Left lobe of liver (tissue), 2 donors: ENCODE measurements around the gene ARL2. TPM values are rescaled to one million over a fixed set of nuclear protein-coding genes. Genes with fewer than 3 reads are reported as not detected.
"Not testable (repeated sequence)": the region's sequence is repeated elsewhere in the genome, so short reads cannot be mapped to it uniquely, and the experiment has no call there.

Experiments used
- ATAC-seq: fragments of 200-7000 bp; cut with Tn5 transposase; one replicate; pipeline ENCODE4 v1.9.1; 2020; ENCODE audit warnings: mild to moderate bottlenecking, moderate library complexity
- DNase-seq: peaks from one replicate; pipeline ENCODE4 v3.0.0-alpha.2; 2020; ENCODE audit warnings: low spot score
- total RNA-seq: library from RNA; stranded (reverse); gene quantifications from one replicate; pipeline ENCODE4 v1.2.1, GENCODE V29; 2021
- donor health status: DM: no; HTN: no; CAD: no; lungs with moderate emphysema.
- donor health status: DM: no; HTN: yes; CAD: no.

ARL2 gene
- total RNA-seq, 1 donor from 2014 or later: 8.9 TPM

DNA sequence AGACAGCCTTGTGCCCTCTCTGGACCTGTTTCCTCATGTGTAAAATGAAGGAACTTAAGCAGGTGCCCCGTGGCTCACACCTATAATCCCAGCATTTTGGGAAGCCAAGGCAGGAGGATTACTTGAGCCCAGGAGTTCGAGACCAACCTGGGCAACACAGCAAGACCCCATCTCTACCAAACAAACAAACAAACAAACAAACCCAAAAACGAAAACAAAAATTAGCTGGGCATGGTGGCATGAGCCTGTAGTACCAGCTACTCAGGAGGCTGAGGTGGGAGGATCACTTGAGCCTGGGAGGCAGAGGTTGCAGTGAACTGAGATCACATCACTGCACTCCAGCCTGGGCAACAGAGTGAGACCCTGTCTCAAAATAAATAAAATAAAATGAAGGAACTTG lies 10.0 kb upstream of the ARL2 start:
- ATAC-seq, DNase-seq: not testable (repeated sequence)

DNA sequence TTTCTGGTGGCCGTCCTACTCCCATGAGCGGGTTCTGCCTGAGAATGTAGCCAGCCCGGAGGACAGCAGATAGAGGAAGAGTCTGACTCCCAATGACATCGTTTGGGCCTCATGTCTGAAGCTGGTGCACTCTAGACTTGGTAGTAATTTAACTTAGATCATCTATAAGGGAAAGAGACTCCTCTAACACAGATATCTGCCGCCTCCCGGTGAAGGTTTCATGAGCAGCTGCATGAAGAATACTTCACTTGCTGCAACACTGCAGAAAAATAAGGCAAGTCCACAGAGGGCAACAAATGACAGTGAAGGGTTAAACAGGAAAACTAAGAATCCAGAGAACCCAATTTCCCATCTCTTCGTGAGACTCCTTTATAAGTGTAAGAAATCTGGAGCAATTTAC lies 5.9 kb upstream of the ARL2 start:
- ATAC-seq (no peak), DNase-seq (no peak)

DNA sequence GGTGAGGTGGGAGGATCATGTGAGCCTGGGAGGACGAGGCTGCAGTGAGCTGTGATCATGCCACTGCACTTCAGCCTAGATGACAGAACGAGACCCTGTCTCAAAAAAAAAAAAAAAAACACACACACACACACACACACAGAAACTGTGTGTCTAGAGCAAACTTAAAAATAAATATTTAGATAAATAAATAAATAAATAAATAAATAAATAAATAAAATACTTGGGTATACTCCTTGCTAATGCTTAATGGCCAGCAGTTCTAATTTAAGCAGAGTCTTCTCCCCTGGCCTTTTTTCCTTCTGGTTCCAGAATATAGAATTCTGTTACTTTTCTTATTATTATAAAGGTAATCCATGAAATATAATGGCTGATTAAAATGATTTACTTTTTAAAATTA lies 5.1 kb upstream of the ARL2 start:
- ATAC-seq (no peak), DNase-seq (no peak)

DNA sequence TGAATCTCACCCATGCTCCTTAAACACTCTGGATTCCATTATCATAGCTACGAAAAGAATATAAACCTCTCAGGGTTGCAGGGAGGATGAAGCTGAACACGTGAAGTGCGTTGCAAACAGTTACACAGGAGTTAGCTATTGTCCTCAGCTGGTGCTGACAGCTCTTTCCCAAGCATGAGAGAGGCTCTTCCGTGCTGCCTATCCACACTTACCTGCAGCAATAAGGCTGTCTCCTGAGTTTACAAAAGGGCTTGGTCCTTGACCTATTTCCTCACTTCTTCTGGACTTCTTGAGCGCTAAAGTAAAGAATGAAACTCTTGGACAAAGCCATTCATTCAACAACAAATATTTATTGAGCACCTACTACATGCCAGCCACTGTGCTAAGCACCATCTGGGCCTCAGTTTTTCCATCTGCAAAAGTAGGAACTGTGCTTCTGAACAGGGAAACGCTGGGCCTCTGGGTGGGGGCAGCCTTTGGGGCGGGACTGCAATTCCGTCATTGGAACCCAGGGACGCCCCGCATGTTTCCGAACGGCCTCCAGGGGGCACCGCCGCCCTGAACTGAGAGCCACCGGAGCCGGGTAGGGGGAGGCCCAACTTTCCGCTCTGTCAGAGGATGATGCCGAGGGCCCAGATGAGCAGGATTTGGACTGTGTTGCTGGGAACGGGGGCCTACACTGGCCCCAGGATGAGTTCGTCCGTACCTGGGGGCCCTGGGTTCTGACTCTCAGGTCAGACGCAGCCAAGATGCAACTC lies 651 bp upstream of the ARL2 start:
- peak; percentile 87 for DNase-seq
- ATAC-seq: peak; percentile 89

DNA sequence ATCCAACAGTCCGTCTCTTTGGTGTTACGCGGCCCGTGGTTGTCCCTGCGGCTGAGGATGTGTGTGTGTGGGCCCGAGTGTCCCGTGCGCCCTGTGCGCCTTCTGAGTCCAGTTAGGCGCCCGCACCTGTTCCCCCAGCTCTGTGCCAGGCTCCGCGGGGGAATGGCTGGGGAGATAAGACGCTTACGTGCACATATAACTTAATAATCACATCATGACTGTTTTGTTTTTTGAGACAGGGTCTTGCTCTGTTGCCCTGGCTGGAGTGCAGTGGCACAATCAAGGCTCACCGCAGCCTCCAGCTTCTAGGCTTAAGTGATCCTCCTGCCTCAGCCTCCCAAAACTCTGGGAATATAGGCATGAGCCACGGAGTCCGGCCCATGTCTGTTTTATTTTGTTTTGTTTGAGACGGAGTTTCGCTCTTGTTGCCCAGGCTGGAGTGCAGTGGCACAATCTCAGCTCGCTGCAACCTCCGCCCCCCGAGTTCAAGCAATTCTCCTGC lies 817 bp downstream of the ARL2 start:
- peak; percentile 22 for ATAC-seq
- no peak for DNase-seq

DNA sequence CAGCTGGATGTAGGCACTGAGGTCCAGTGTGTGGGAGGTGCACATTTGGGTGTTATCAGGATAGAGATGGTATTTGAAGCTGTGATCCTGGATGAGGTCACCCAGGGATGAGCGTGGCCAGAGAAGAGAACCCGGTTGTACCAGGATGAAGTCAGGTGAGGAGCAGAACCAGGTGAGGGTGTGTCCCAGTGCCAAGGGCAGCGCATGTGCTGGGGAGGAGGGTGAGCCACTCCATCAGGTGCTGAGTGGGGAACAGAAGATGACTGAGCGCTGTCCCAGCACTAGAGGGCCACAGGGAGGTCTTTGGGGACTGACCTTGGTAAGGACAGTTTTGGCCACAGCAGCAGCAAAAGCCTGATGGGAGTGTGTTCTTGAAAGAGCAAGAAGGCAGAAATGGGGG lies 2.7 kb downstream of the ARL2 start:
- ATAC-seq: no peak
- DNase-seq: no peak

DNA sequence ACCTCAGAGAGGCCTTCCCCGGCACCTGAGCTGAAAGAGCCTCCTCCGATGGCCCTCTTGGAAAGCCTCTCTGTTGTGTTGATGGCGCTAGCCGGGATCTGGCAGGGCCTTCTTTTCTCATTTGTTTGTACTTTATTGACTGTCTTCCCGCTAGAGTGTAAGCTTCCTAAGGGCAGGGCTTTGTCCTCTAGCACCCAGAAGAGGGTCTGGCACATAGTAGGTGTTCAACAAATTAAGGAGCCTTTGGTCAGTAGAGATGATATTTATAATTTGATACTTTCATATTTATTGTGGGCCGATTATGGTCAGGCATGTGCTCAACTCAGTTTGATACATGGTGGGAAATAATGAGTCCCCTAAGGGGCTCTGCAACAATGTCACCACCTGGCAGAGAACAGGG lies 4.0 kb downstream of the ARL2 start:
- ATAC-seq (no peak), DNase-seq (no peak)

DNA sequence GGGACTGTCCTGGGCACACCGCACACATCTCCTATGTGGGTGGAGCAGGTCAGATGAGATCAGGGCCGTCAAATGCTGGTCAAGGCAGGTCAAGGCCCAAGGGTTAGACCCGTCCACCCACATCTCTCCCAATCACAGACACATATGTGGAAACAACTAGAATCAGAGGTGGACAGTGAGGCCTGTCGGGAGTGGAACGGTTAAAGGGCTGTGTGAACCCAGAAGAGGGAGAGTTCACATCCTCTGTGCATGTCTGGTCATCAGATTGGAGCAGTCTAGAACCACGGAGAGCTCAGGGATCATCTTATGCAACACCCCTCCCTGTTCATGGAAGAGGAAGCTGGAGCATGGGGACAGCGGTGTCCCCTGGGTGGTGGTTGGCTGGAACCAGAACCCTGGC lies 5.9 kb downstream of the ARL2 start:
- ATAC-seq (peak; percentile 42), DNase-seq (no peak)

DNA sequence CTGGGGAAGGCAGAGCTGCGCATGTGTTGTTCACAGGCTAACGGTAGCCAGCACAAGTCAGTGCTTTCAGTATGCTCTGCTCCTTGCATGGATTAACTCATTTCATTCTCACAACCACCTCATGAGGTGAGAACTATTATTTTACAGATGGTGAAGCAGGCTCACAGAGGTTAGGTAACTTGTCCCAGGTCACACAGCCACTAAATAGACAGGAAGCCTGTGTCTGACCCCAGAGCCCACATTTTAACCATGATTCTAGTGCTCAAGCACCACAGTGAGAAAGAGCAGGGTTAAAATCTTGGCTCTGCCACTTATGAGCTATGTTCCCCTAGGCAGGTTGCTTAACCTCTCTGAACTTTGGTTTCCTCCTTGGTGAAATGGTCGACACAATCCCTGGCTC lies 7.0 kb downstream of the ARL2 start:
- ATAC-seq: no peak

DNA sequence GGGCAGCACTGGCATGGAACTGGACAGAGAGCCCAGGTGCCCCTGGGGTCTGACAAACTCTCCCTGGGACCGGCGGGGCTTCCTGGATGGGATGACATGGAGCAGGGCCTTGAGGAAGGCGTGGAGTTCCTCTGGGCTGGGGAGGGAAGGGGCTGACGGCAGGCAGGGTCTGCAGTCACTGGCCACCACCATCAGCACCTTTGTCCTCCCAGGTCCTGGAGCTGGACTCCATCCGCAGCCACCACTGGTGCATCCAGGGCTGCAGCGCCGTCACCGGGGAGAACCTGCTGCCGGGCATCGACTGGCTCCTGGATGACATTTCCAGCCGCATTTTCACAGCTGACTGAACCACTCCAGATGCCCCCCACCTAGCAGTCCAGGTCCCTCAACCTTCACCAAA lies 7.5 kb downstream of the ARL2 start:
- DNase-seq: no peak
- no peak for ATAC-seq

More for the DNA sequence above, 7.0 kb downstream of the ARL2 start:
- DNase-seq: no peak

DNA sequence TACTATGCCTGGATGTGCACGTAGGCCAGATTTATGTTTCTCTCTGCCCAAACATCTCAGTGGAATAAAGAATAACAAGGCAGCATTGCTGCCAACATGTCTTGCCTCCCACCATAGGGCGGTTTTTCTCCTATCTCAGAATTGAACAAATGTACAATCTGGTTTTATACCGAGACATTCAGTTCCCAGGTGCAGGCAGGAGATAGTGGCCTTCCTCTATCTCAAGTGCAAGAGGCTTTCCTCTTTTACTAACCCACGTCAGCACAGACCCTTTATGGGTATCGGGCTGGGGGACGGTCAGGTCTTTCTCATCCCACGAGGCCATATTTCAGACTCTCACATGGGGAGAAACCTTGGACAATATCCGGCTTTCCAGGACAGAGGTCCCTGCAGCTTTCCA lies 9.5 kb downstream of the ARL2 start:
- DNase-seq, ATAC-seq: not testable (repeated sequence)

DNA sequence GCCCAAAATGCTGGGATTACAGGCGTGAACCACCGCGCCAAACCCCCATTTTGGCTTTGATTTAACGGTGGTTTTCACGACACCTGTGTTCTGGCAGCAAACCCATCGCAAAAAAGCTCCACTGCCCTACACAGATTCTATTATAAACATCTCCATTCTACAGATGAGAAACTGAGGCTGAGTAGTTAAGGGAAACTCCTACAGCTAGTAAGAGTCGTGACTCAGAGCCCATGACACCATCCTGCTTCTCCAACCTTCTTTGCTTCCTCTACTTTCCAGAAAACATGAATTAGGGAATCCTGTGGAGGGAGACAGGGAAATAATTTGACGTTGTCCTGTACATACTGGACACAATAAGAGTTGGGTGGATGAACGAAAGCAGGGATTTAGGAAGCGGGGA lies 12.8 kb downstream of the ARL2 start:
- DNase-seq: no peak
- no peak for ATAC-seq

DNA sequence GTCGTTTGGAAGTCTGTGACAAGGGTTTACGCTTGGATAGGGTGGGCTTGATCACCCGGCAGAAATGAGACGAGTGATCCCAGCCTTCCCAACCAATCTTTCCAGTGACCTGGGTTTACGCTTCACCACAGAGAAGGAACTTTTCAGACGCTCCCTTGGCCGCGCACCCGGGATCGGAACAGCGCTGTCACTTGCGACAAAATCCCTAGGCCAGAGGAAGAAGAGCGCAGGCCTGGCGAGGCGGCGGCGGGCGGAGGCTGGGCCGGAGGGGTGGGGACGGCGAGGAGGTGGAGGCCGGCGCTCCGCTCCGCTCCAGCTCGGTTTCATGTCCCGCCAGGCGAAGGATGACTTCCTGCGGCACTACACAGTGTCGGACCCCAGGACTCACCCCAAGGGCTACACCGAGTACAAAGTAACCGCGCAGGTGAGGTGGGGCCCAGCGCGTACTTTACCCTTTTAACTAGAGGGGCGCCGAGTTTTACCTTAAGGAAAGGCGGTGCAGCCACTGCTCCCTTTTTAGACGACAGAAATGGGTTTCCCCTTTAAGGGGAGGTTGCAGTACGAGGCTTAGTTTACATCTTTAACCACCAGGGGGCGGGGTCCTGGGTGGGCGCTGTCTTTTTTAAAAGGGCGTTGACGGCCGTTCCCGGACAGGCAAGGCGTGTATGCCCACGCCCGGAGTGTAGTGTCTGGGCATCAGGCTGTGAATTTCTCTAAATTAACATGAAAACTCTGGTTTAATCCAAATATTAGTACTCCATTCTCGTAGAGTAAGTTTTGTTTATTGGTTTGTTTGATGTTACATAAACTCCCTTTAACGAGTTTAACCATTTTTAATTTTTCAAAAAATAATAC lies 13.5 kb downstream of the ARL2 start, which contains the start of gene SNX15:
SNX15 (plus strand) TSS at position 227 of the 855 bp plus-strand sequence; CDS start at position 326, 99 bp downstream.
- peak; percentile 94 for ATAC-seq
- DNase-seq: peak; percentile 94

DNA sequence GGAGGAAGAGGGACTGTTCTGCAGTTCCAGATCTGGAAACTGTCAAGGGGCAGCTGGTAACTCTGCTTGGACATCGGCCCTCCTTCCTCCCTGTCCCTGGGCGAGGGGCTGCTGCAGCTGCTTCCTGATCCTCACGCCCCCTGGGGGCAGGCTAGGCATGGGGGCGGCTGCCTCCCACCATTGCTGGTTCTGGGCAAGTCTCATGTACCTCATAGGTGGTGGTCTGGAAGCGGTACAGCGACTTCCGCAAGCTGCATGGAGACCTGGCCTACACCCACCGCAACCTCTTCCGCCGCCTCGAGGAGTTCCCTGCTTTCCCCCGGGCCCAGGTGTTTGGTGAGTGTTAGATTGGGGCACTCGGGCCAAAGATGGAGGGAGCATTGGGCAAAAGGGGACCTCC lies 18.3 kb downstream of the ARL2 start:
- no peak for DNase-seq
- no peak for ATAC-seq

DNA sequence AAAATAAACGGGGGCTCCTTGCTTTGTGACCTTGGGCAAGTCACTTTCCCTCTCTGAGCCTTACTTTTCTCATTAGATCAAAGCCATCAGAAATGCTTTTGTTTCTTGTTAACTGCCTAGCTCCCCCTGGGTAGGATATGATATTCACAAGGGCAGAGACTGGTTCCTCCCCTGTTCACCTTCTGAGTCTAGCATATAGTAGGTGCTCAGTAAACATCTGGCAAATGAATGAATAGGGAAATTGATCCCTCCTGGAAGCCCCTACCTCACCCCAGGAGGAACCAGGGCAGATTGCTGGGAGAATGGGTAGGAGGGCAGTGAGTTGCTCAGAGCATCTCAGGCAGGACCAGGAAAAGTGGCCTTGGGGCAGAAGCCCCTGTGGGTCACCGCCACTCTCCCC lies 20.5 kb downstream of the ARL2 start:
- ATAC-seq (no peak), DNase-seq (no peak)

DNA sequence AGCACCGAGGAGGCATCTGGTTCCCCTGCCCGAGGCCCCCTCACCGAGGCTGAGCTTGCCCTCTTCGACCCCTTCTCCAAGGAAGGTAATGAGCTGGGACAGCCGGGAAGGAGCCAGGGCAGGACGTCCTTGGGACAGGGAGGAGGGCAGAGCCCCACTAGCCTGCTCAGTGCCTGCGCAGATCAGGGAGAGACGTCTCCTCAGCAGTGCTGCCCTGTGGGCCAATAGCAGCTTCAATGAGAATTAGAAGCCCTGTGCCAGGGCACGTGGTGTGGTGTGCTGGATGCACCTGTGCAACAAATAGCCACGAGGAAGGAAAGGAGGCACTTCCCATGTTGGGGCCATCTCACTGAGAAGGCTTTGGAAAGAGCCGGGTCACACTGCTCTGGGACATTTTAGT lies 21.6 kb downstream of the ARL2 start:
- no peak for ATAC-seq
- no peak for DNase-seq

DNA sequence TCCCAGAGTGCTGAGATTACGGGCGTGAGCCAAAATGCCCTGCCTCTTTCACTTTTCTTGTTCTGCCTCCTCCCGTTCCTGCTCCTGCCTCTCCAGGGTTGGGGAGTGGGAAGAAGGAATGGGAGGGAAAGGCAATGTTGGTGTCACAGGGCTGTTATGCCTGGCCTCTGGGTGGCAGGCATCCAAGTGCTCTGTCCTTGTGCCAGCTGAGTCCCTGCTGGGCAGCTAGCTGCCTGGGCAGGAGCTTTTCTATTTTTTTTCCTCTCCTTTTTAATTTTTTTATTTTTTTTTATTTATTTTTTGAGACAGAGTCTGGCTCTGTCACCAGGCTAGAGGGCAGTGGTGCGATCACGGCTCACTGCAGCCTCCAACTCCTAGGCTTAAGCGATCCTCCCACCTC lies 23.0 kb downstream of the ARL2 start:
- DNase-seq (peak; percentile 83), ATAC-seq (no peak)

DNA sequence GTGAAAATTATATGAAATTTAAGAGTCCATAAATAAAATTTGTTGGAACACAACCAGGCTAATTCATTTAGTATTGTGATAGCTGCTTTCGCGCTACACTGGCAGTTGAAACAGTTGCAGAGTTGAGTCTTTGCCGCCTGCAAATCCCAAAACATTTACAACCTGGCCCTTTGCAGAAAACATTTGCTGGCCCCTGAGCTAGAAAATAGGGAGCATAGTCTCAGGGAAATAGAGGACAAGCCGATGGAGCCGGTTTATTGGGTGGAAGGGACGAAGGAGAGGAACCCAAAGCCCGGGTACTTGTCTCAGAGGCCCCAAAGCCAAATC lies 26.5 kb downstream of the ARL2 start:
- ATAC-seq: no peak
- DNase-seq: no peak

DNA sequence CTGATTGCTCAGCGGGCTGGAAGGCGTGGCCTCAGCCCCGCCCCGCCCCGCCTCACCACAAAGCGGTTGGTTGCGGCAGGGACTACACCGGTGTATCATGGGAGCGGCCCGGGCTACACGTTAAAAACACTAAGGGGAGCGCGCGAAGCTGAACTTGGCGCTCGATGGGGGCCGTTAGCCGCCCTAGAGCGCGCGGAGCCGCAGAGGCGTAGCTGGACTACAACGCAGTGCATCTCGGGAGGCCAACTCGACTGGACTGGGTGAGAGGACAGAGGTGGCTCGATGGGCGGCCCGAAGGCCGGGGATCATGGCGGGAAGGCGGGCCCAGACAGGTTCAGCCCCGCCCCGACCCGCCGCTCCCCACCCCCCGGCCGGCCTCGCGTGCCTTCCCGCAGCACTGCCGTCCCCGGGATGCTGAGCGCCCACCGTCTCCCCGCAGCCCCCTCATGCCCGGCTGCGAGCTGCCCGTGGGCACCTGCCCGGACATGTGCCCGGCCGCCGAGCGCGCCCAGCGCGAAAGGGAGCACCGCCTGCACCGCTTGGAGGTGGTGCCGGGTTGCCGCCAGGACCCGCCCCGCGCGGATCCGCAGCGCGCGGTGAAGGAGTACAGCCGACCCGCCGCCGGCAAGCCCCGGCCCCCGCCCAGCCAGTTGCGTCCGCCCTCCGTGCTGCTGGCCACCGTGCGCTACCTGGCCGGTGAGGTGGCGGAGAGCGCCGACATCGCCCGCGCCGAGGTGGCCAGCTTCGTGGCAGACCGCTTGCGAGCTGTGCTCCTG lies 27.1 kb downstream of the ARL2 start, which contains the start of gene SAC3D1:
SAC3D1 (plus strand) TSS at position 364 of the 776 bp plus-strand sequence; CDS start at position 447, 83 bp downstream.
- DNase-seq: peak; percentile 94
- ATAC-seq: peak; percentile 93

DNA sequence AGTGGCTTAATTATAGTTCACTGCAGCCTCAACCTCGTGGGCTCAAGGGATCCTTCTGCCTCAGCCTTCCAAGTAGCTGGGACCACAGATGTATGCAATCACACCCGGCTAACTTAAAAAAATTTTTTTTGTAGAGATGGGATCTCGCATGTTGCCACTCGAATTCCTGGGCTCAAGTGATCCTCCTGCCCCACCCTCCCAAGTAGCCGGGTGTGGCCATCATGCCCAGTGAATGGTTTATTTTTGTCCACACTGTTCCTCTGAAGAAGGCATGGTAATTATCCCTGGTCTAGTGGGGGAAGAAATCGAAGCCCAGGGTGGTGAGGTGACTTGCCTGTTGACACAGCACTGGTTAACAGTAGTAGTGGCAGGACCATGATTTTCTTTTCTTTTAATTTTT lies 28.9 kb downstream of the ARL2 start:
- ATAC-seq: no peak
- DNase-seq: no peak

DNA sequence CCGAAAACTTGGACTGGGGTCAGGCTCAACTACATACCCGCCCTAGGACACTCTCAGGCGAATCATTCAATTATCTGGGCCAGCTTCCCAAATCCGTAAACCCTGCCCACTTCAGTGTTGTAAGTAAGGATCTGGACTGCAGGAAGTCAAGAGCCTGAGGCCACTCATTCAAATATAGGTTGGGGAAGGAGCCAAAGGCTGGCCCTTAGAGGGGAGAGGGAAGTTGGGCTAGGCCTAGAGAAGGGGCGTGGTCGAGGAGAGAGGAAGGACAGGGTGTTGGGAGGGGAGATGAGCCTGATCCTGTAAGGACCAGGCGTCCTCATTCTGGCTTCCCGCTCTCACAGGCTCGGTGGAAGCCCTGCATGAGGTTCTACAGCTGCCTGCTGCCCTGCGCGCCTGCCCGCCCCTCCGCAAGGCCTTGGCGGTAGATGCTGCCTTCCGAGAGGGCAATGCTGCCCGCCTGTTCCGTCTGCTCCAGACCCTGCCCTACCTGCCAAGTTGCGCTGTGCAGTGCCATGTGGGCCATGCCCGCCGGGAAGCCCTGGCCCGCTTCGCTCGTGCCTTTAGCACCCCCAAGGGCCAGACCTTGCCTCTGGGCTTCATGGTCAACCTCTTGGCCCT lies 30.0 kb downstream of the ARL2 start:
- no peak for ATAC-seq
- DNase-seq: no peak
